ENCODE results near the gene DPH3.
A peak's percentile ranks its signal among the peaks of the same experiment; 100 is the strongest.
"Not testable (repeated sequence)": the region's sequence is repeated elsewhere in the genome, so short reads cannot be mapped to it uniquely, and the experiment has no call there.

The DPH3 gene

GRCh38 chr3:16264708-16265454 lies at the start of gene DPH3, which contains the start of gene OXNAD1:
DPH3 (minus strand) TSS chr3:16264943; CDS start chr3:16264876, 67 bp downstream.
OXNAD1 (plus strand) TSS chr3:16265212; CDS start chr3:16270953, 5,741 bp downstream.
- H3K9ac ChIP-seq (ENCODE audit: low read depth, low read length) = peak within 1 kb of the TSS; percentile 99

DNA sequence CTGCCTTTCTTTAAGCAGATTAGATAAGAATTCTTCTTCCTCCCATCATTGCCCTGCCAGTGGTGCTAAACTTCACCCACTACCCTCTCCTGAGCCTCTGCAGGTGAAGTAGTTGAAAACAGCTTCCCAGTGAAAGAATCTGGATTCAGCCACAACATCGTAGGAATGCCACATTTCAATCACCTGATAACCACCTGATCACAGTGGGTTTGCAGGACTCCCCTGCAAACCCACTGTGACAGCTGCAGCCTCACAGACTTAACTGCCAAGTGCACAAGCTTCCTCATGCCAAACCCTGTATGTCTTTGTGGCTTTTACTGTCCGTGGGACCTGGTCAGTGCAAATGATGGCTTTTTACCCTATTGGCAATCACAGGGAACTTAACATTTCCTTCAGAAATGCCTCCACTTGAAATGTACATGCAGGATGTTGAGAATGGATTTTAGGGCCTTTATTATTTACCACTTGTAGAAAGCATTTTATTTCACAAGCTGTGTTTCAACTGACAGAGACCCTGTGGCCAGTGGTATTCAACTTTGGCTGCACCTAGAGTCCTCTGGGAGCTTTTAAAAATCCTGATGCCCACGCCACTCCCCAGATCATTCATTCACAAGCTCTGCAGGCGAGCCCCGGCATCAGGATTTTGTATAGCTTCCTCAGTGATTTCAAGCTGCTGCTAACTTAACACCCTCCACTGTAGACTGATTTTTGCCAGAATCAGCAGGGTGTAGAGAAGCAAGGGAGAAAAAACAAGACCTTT lies 49.3 kb upstream of the DPH3 start:
- no peaks in the 10 kb centered on the region for H3K27me3 ChIP-seq (ENCODE audit: insufficient read depth, low read length)
- H3K9me3 ChIP-seq (ENCODE audit: insufficient read depth, low read depth, low read length) = no peaks in the 10 kb centered on the region
- H3K4me1 ChIP-seq (ENCODE audit: insufficient read depth, low read length) = no peaks in the 10 kb centered on the region
- no peak overlapping the region for H3K4me3 ChIP-seq (ENCODE audit: low read length)
- H3K9ac ChIP-seq (ENCODE audit: low read depth, low read length) = no peak overlapping the region
- peaks cover 31% of the 10 kb centered on the region for H3K36me3 ChIP-seq (ENCODE audit: insufficient read depth, low read depth, low read length)
- no peak overlapping the region for H3K27ac ChIP-seq (ENCODE audit: low read length)

More at GRCh38 chr3:16264708-16265454, at the start of gene DPH3, which contains the start of gene OXNAD1:
- Histone ChIP-seq H3K27me3 (ENCODE audit: insufficient read depth, low read length) (no peaks in the 10 kb centered on the region), H3K4me3 (ENCODE audit: low read length) (peak within 1 kb of the TSS; percentile 92), H3K36me3 (ENCODE audit: insufficient read depth, low read depth, low read length) (peaks cover 26% of the 10 kb centered on the region), H3K27ac (ENCODE audit: low read length) (peak within 1 kb of the TSS; percentile 69), H3K9me3 (ENCODE audit: insufficient read depth, low read depth, low read length) (no peaks in the 10 kb centered on the region), H3K4me1 (ENCODE audit: insufficient read depth, low read length) (no peaks in the 10 kb centered on the region)

GRCh38 chr3:16311960-16312451 lies 47.3 kb upstream of the DPH3 start:
- H3K27ac ChIP-seq (ENCODE audit: low read length) = no peak overlapping the region
- no peaks in the 10 kb centered on the region for H3K4me1 ChIP-seq (ENCODE audit: insufficient read depth, low read length)
- no peak overlapping the region for H3K9ac ChIP-seq (ENCODE audit: low read depth, low read length)
- no peaks in the 10 kb centered on the region for H3K27me3 ChIP-seq (ENCODE audit: insufficient read depth, low read length)
- H3K9me3 ChIP-seq (ENCODE audit: insufficient read depth, low read depth, low read length) = no peaks in the 10 kb centered on the region
- H3K36me3 ChIP-seq (ENCODE audit: insufficient read depth, low read depth, low read length) = peaks cover 32% of the 10 kb centered on the region
- H3K4me3 ChIP-seq (ENCODE audit: low read length) = no peak overlapping the region

- peaks cover 34% of the 10 kb centered on the region for H3K36me3 ChIP-seq (ENCODE audit: insufficient read depth, low read depth, low read length)
- H3K27me3 ChIP-seq (ENCODE audit: insufficient read depth, low read length); H3K9ac ChIP-seq (ENCODE audit: low read depth, low read length); H3K4me1 ChIP-seq (ENCODE audit: insufficient read depth, low read length); H3K27ac ChIP-seq (ENCODE audit: low read length); H3K4me3 ChIP-seq (ENCODE audit: low read length); H3K9me3 ChIP-seq (ENCODE audit: insufficient read depth, low read depth, low read length): not testable (repeated sequence)
These were observed 45.7 kb upstream of the DPH3 start for GRCh38 chr3:16310486-16310885.

DNA sequence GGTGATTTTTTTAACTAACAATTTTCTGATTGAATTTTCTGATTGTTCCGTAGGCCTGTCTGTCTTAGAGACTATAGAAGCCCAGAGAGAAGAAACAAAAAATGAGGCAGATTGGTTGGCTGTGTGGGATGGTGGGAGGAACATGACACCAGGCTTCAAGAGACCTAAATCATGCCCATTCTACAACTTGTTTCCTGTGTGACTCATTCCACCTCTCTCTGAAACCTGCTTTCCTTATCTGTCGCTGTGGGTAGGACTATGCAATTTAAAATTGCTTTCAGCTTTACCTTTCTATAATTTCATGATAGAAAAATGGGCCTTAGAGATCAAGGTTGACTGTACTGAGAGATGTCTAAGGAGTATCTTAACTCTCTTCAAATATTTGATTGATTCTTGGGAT lies 44.8 kb upstream of the DPH3 start:
- Histone ChIP-seq H3K36me3 (ENCODE audit: insufficient read depth, low read depth, low read length) (peaks cover 41% of the 10 kb centered on the region), H3K4me3 (ENCODE audit: low read length) (no peak overlapping the region), H3K4me1 (ENCODE audit: insufficient read depth, low read length) (no peaks in the 10 kb centered on the region), H3K27ac (ENCODE audit: low read length) (no peak overlapping the region), H3K27me3 (ENCODE audit: insufficient read depth, low read length) (no peaks in the 10 kb centered on the region), H3K9ac (ENCODE audit: low read depth, low read length) (no peak overlapping the region), H3K9me3 (ENCODE audit: insufficient read depth, low read depth, low read length) (no peaks in the 10 kb centered on the region)

DNA sequence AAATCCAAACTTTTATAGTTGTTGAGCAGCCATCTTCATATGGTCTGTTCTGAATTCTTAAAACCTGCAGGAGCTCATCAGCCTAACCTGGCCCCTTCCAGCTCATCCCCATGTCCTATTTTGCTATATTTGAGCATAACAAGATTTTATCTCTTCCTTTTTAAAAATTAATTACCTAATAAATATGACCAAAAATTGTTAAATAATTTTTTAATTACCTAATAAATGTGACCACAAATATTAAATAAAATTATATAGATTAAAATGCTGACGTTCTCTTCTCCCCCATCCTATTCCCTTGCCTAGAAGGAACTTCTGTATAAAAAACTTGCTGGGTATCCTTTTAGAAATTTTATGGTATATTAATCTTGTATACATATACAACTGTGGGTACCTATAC lies 44.0 kb upstream of the DPH3 start:
- Histone ChIP-seq H3K4me1 (ENCODE audit: insufficient read depth, low read length) (no peaks in the 10 kb centered on the region), H3K27ac (ENCODE audit: low read length) (no peak overlapping the region), H3K9ac (ENCODE audit: low read depth, low read length) (no peak overlapping the region)

GRCh38 chr3:16307832-16308531 lies 43.2 kb upstream of the DPH3 start:
- peaks cover 6% of the 10 kb centered on the region; the same call in 1 of the 2 replicates for H3K4me1 ChIP-seq (ENCODE audit: insufficient read depth, low read length)
- peaks cover 38% of the 10 kb centered on the region for H3K36me3 ChIP-seq (ENCODE audit: insufficient read depth, low read depth, low read length)
- H3K9ac ChIP-seq (ENCODE audit: low read depth, low read length) = no peak overlapping the region
- H3K4me3 ChIP-seq (ENCODE audit: low read length) = no peak overlapping the region
- no peaks in the 10 kb centered on the region for H3K9me3 ChIP-seq (ENCODE audit: insufficient read depth, low read depth, low read length)
- H3K27ac ChIP-seq (ENCODE audit: low read length) = no peak overlapping the region
- H3K27me3 ChIP-seq (ENCODE audit: insufficient read depth, low read length) = no peaks in the 10 kb centered on the region

More for the DNA sequence above, 44.0 kb upstream of the DPH3 start:
- H3K27me3 ChIP-seq (ENCODE audit: insufficient read depth, low read length) = no peaks in the 10 kb centered on the region
- no peak overlapping the region for H3K4me3 ChIP-seq (ENCODE audit: low read length)
- no peaks in the 10 kb centered on the region for H3K9me3 ChIP-seq (ENCODE audit: insufficient read depth, low read depth, low read length)
- H3K36me3 ChIP-seq (ENCODE audit: insufficient read depth, low read depth, low read length) = peaks cover 39% of the 10 kb centered on the region

- Histone ChIP-seq H3K27ac (ENCODE audit: low read length) (no peak overlapping the region), H3K9me3 (ENCODE audit: insufficient read depth, low read depth, low read length) (no peaks in the 10 kb centered on the region), H3K27me3 (ENCODE audit: insufficient read depth, low read length) (no peaks in the 10 kb centered on the region), H3K4me1 (ENCODE audit: insufficient read depth, low read length) (peaks cover 30% of the 10 kb centered on the region), H3K4me3 (ENCODE audit: low read length) (no peak overlapping the region), H3K9ac (ENCODE audit: low read depth, low read length) (no peak overlapping the region), H3K36me3 (ENCODE audit: insufficient read depth, low read depth, low read length) (peaks cover 40% of the 10 kb centered on the region)
These were observed 40.4 kb upstream of the DPH3 start for GRCh38 chr3:16305111-16305541.

DNA sequence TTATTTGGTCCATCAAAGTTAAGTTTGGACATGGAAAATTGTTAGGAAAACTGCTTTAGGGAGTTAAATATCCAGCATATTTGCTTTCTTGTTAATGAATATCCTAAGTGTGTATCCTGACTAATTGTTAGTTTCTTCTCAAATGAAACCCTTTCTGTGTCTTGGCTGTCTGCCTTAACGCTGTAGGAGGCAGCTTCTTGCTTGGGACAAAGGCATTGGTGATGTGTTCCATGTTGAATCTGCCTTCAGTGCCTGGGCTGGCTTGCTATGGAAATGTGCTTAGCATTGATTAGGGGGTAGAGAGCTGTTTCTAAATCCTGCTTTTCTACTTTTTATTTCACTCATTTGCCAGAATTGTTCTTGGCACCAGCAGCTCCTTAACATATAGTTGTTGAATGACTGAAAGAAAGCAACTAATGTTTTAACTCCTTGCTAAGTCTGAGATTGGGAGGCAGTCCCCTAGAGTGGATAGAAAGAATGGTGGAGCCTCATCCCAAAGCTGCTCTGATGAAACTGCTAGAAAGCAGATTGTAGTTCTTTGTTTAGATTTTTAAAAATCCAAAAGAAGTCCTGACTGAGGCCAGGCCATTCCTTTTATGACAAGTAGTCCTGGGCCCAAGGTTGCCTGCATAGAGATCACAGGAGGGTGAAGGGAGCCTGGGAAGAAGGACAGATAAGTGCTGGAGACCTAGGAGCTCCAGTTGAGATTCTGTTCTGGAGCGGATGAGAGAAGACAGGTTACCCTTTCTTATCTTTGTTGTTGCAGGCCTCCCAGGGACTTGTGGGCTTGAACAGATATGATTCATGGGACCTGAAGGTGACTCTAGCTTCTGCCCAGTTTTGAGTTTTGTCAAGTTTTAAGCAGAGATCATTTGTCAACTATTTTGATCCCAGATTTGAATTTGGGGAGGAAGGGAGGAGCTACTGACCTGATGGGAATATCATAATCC lies 39.6 kb upstream of the DPH3 start:
- H3K4me3 ChIP-seq (ENCODE audit: low read length) = no peak overlapping the region
- H3K4me1 ChIP-seq (ENCODE audit: insufficient read depth, low read length) = peaks cover 30% of the 10 kb centered on the region
- no peak overlapping the region for H3K27ac ChIP-seq (ENCODE audit: low read length)
- no peaks in the 10 kb centered on the region for H3K27me3 ChIP-seq (ENCODE audit: insufficient read depth, low read length)
- H3K9me3 ChIP-seq (ENCODE audit: insufficient read depth, low read depth, low read length) = no peaks in the 10 kb centered on the region
- H3K9ac ChIP-seq (ENCODE audit: low read depth, low read length) = no peak overlapping the region
- H3K36me3 ChIP-seq (ENCODE audit: insufficient read depth, low read depth, low read length) = peaks cover 40% of the 10 kb centered on the region

DNA sequence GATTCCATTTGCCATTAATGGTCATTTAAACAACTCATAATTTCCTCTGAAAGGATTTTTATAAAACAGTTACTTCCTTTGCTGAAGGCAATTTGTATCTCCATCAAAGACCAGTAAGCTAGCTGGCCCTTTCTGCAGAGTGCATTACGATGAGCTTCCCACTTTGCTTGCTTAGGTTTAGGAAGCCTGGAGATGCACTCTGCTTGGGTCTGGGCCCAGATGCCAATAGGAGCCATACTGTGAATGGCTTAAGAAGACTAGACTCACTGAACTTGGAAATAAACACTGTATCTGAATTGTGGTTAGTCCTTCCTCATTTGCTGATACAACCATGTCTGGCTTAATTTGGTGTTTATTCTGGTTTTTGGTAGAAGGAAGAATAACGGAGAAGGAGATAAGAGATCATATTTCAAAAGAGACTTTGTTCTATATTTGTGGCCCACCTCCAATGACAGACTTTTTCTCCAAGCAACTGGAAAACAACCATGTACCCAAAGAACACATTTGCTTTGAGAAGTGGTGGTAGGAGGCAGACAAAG lies 38.4 kb upstream of the DPH3 start:
- H3K9me3 ChIP-seq (ENCODE audit: insufficient read depth, low read depth, low read length) = no peaks in the 10 kb centered on the region
- H3K27ac ChIP-seq (ENCODE audit: low read length) = no peak overlapping the region
- H3K4me3 ChIP-seq (ENCODE audit: low read length) = peak overlapping the region; percentile 34; the same call in 1 of the 2 replicates
- H3K4me1 ChIP-seq (ENCODE audit: insufficient read depth, low read length) = peaks cover 30% of the 10 kb centered on the region
- H3K27me3 ChIP-seq (ENCODE audit: insufficient read depth, low read length) = no peaks in the 10 kb centered on the region
- H3K9ac ChIP-seq (ENCODE audit: low read depth, low read length) = no peak overlapping the region
- H3K36me3 ChIP-seq (ENCODE audit: insufficient read depth, low read depth, low read length) = peaks cover 45% of the 10 kb centered on the region
